GM23338 (cell line): ENCODE data around the gene DLG3. TPM values are rescaled to one million over a fixed set of nuclear protein-coding genes. Genes with fewer than 3 reads are reported as not detected.

Source experiments
- ATAC-seq: fragments of 200-7000 bp; cut with Tn5 transposase; 3 replicates; pipeline ENCODE4 v1.9.1; 2020
- DNase-seq: peaks from one replicate; pipeline ENCODE4 v3.0.0-alpha.2; 2015; ENCODE audit warnings: low spot score
- H2AFZ ChIP-seq: fragments of 200-600 bp; sonication (generic); 2 replicates; pipeline ENCODE4 v1.8.0; 2016; ENCODE audit warnings: antibody characterized with exemption, mild to moderate bottlenecking, moderate library complexity
- H3F3A ChIP-seq: fragments of 200-600 bp; sonication (generic); replicated peaks from 2 replicates; pipeline ENCODE4 v1.8.0; 2017; ENCODE audit warnings: antibody characterized with exemption, mixed run types, low read depth
- H3K27ac ChIP-seq: fragments of 200-600 bp; sonication (generic); 2 replicates; pipeline ENCODE4 v1.6.1; 2016; ENCODE audit warnings: low read depth
- H3K27me3 ChIP-seq: fragments of 200-600 bp; sonication (generic); 2 replicates; pipeline ENCODE4 v1.8.0; 2016; ENCODE audit warnings: mild to moderate bottlenecking, mixed run types, moderate library complexity; ENCODE audit not compliant: insufficient read depth
- H3K36me3 ChIP-seq: fragments of 200-600 bp; sonication (generic); 2 replicates; pipeline ENCODE4 v1.8.0; 2016; ENCODE audit warnings: mild to moderate bottlenecking; ENCODE audit not compliant: insufficient read depth
- H3K4me1 ChIP-seq: fragments of 200-600 bp; sonication (generic); 2 replicates; pipeline ENCODE4 v1.8.0; 2016; ENCODE audit warnings: mild to moderate bottlenecking, moderate library complexity; ENCODE audit not compliant: insufficient read depth
- H3K4me2 ChIP-seq: fragments of 200-600 bp; sonication (generic); 2 replicates; pipeline ENCODE4 v1.7.1; 2017; ENCODE audit warnings: mixed run types
- H3K4me3 ChIP-seq: fragments of 200-600 bp; sonication (generic); 2 replicates; pipeline ENCODE4 v1.6.1; 2016; ENCODE audit warnings: mixed run types
- H3K79me2 ChIP-seq: fragments of 200-600 bp; sonication (generic); replicated peaks from 2 replicates; pipeline ENCODE4 v1.8.0; 2017; ENCODE audit warnings: mild to moderate bottlenecking; ENCODE audit not compliant: insufficient read depth
- H3K9me2 ChIP-seq: fragments of 200-600 bp; sonication (generic); 2 replicates; pipeline ENCODE4 v1.8.0; 2017; ENCODE audit not compliant: insufficient read depth
- H4K20me1 ChIP-seq: fragments of 200-600 bp; sonication (generic); replicated peaks from 2 replicates; pipeline ENCODE4 v1.8.0; 2017; ENCODE audit warnings: mild to moderate bottlenecking; ENCODE audit not compliant: insufficient read depth
- H3K27ac Mint-ChIP-seq: 2 replicates; pipeline ENCODE4 v1.8.0; 2020; ENCODE audit warnings: inconsistent platforms, mild to moderate bottlenecking, moderate library complexity, mixed read lengths
- H3K27me3 Mint-ChIP-seq: 3 replicates; pipeline ENCODE4 v1.8.0; 2022; ENCODE audit warnings: low read depth, mild to moderate bottlenecking, moderate library complexity, mixed read lengths, inconsistent platforms; ENCODE audit not compliant: insufficient read depth, poor library complexity
- H3K36me3 Mint-ChIP-seq: 3 replicates; pipeline ENCODE4 v1.8.0; 2021; ENCODE audit warnings: low read depth, mild to moderate bottlenecking, inconsistent platforms, moderate library complexity, mixed read lengths
- H3K4me1 Mint-ChIP-seq: 3 replicates; pipeline ENCODE4 v1.8.0; 2020; ENCODE audit warnings: mild to moderate bottlenecking, inconsistent platforms, mixed read lengths
- H3K4me3 Mint-ChIP-seq: 3 replicates; pipeline ENCODE4 v1.8.0; 2021; ENCODE audit warnings: moderate library complexity, mild to moderate bottlenecking, inconsistent platforms, mixed read lengths
- H3K9me3 Mint-ChIP-seq: 3 replicates; pipeline ENCODE4 v1.8.0; 2020; ENCODE audit warnings: moderate library complexity, mild to moderate bottlenecking, inconsistent platforms, mixed read lengths
- CREB1 ChIP-seq: fragments of 250-450 bp; sonication (Bioruptor Pico); IDR thresholded peaks from 2 replicates; pipeline ENCODE4 v1.5.0; 2020; ENCODE audit warnings: low read depth, mild to moderate bottlenecking, moderate library complexity
- CTCF ChIP-seq, 2 experiments: fragments of 200-600 bp in 1 of 2; sonication (generic) in 1 of 2; conservative IDR thresholded peaks; 2 replicates each; pipeline versions ENCODE4 v1.5.1 to v1.6.1; 2016 to 2017; ENCODE audit warnings: antibody characterized with exemption in 2 of 2, low read depth in 2 of 2, mild to moderate bottlenecking in 2 of 2, moderate library complexity in 1 of 2
- ETS1 ChIP-seq: IDR thresholded peaks from 2 replicates; pipeline ENCODE4 v1.6.1; 2016; ENCODE audit warnings: antibody characterized with exemption
- EZH2 ChIP-seq: fragments of 200-600 bp; sonication (generic); IDR thresholded peaks from one replicate; pipeline ENCODE4 v1.8.0; 2017; ENCODE audit warnings: antibody characterized with exemption, mild to moderate bottlenecking, low read depth; ENCODE audit not compliant: unreplicated experiment
- EZH2phosphoT487 ChIP-seq: fragments of 200-600 bp; sonication (generic); IDR thresholded peaks from one replicate; pipeline ENCODE4 v1.8.1; 2018; ENCODE audit warnings: antibody characterized with exemption; ENCODE audit not compliant: unreplicated experiment
- JUNB ChIP-seq: IDR thresholded peaks from one replicate; pipeline ENCODE4 v1.6.1; 2016; ENCODE audit warnings: antibody characterized with exemption; ENCODE audit not compliant: unreplicated experiment
- NANOG ChIP-seq: IDR thresholded peaks from 2 replicates; pipeline ENCODE4 v1.6.1; 2016; ENCODE audit warnings: antibody characterized with exemption, borderline replicate concordance
- POLR2AphosphoS5 ChIP-seq: IDR thresholded peaks from 2 replicates; pipeline ENCODE4 v1.6.1; 2016; ENCODE audit warnings: antibody characterized with exemption, low read depth
- REST ChIP-seq: IDR thresholded peaks from one replicate; pipeline ENCODE4 v1.6.1; 2018; ENCODE audit warnings: antibody characterized with exemption; ENCODE audit not compliant: unreplicated experiment
- STAT1 ChIP-seq: IDR thresholded peaks from one replicate; pipeline ENCODE4 v1.6.1; 2016; ENCODE audit warnings: antibody characterized with exemption; ENCODE audit not compliant: unreplicated experiment
- ZNF114 ChIP-seq: fragments of 250-450 bp; sonication (Bioruptor Pico); IDR thresholded peaks from 2 replicates; pipeline ENCODE4 v1.5.0; 2020; ENCODE audit warnings: mild to moderate bottlenecking, moderate library complexity
- ZNF331 ChIP-seq: fragments of 250-450 bp; sonication (Bioruptor Pico); IDR thresholded peaks from 2 replicates; pipeline ENCODE4 v1.5.0; 2020; ENCODE audit warnings: low read depth, mild to moderate bottlenecking, moderate library complexity
- ZNF462 ChIP-seq: fragments of 250-450 bp; sonication (Bioruptor Pico); IDR thresholded peaks from 2 replicates; pipeline ENCODE4 v1.5.0; 2020; ENCODE audit warnings: mild to moderate bottlenecking, moderate library complexity
- polyA plus RNA-seq: library from polyadenylated mRNA; unstranded; fragments of >200 nt; fragmentation: Nextera tagmentation; extraction: Ambion mirVana; gene quantifications from 2 replicates; pipeline ENCODE4 v1.2.1, GENCODE V29; 2016
- total RNA-seq: library from RNA; depleted of rRNA; stranded (reverse); fragments of >200 nt; shearing (Covaris generic); gene quantifications from 2 replicates; pipeline ENCODE4 v1.2.3, GENCODE V29; 2014

The DLG3 gene
- total and polyA plus RNA-seq, 2 experiments from 2014 or later = 13.0 to 61.8 TPM

- H3K27me3 Mint-ChIP-seq = no peaks in the 10 kb centered on the region
- Histone ChIP-seq H2AFZ (no peak overlapping the region), H3K4me2 (no peak overlapping the region), H3K27ac (no peak overlapping the region), H3K4me3 (no peak overlapping the region), H3K9me2 (no peaks in the 10 kb centered on the region), H3K4me1 (no peaks in the 10 kb centered on the region), H3F3A (no peaks in the 10 kb centered on the region), H3K36me3 (no peaks in the 10 kb centered on the region), H4K20me1 (no peaks in the 10 kb centered on the region), H3K79me2 (no peaks in the 10 kb centered on the region), H3K27me3 (no peaks in the 10 kb centered on the region)
- H3K4me1 Mint-ChIP-seq = no peaks in the 10 kb centered on the region
- DNase-seq (no peak), ATAC-seq (no peak)
- TF ChIP-seq STAT1 (no peak), CREB1 (CRISPR knock-in tag) (no peak), ZNF462 (CRISPR knock-in tag) (no peak), REST (no peak), POLR2AphosphoS5 (no peak), ZNF331 (no peak), JUNB (no peak), ZNF114 (CRISPR knock-in tag) (no peak), CTCF (conservative IDR thresholded peaks at IDR 0.05; ENCODE audit: low read depth in 2 of 2) (no peak), EZH2phosphoT487 (no peak), EZH2 (no peak), NANOG (no peak), ETS1 (no peak)
- H3K36me3 Mint-ChIP-seq = no peaks in the 10 kb centered on the region
- H3K4me3 Mint-ChIP-seq = no peak overlapping the region
- peaks cover under 1% of the 10 kb centered on the region; the same call in 2 of the 3 replicates for H3K9me3 Mint-ChIP-seq
- no peak overlapping the region for H3K27ac Mint-ChIP-seq
Measured at GRCh38 chrX:70527053-70527452, 82.4 kb downstream of the DLG3 start.
